T-helper 17 cell (primary cell): ENCODE results near the gene EHMT2. TPM values are rescaled to one million over a fixed set of nuclear protein-coding genes. Genes with fewer than 3 reads are reported as not detected.
"Not testable (repeated sequence)": the region's sequence is repeated elsewhere in the genome, so short reads cannot be mapped to it uniquely, and the experiment has no call there.

Experiments
- ATAC-seq: fragments of 150-1000 bp; cut with Tn5 transposase; 2 replicates; pipeline ENCODE4 v1.10.0; 2021; ENCODE audit warnings: mild to moderate bottlenecking, moderate library complexity
- DNase-seq, 3 donors: peaks; one replicate each; pipeline versions ENCODE4 v3.0.0 to v3.0.0-alpha.2; 2020 to 2021
- H3K9me3 ChIP-seq: one replicate; pipeline ENCODE4 v1.7.0; 2013; ENCODE audit warnings: low read length, mild to moderate bottlenecking; ENCODE audit not compliant: control insufficient read depth, poor library complexity, severe bottlenecking
- H3K27ac Mint-ChIP-seq: one replicate; pipeline ENCODE4 v1.8.0; 2022; ENCODE audit warnings: mild to moderate bottlenecking, moderate library complexity, mixed read lengths
- H3K27me3 Mint-ChIP-seq: one replicate; pipeline ENCODE4 v1.8.0; 2022; ENCODE audit warnings: mixed read lengths
- H3K36me3 Mint-ChIP-seq: one replicate; pipeline ENCODE4 v1.8.0; 2022; ENCODE audit warnings: low read depth, mixed read lengths
- H3K4me1 Mint-ChIP-seq: one replicate; pipeline ENCODE4 v1.8.0; 2022; ENCODE audit warnings: mild to moderate bottlenecking, mixed read lengths
- H3K4me3 Mint-ChIP-seq: one replicate; pipeline ENCODE4 v1.8.0; 2022; ENCODE audit warnings: mild to moderate bottlenecking, moderate library complexity, mixed read lengths
- total RNA-seq, 4 donors: library from RNA in 2 of 4; stranded (reverse) in 2 of 4; gene quantifications; one replicate each; pipeline ENCODE4 v1.2.3 and lab custom pipeline; 2022 to 2026

Gene EHMT2
- total RNA-seq, 2 donors from 2014 or later = 40.4 to 46.2 TPM

- H3K9me3 ChIP-seq = no peaks in the 10 kb centered on the region
- H3K36me3 Mint-ChIP-seq = no peaks in the 10 kb centered on the region
- no peak overlapping the region for H3K27ac Mint-ChIP-seq
- ATAC-seq (no peak), DNase-seq (no peak)
- H3K4me3 Mint-ChIP-seq = no peak overlapping the region
- peaks cover 12% of the 10 kb centered on the region for H3K4me1 Mint-ChIP-seq
- peaks cover 21% of the 10 kb centered on the region for H3K27me3 Mint-ChIP-seq
Observed at GRCh38 chr6:31907158-31907813, 9.8 kb upstream of the EHMT2 start.

DNA sequence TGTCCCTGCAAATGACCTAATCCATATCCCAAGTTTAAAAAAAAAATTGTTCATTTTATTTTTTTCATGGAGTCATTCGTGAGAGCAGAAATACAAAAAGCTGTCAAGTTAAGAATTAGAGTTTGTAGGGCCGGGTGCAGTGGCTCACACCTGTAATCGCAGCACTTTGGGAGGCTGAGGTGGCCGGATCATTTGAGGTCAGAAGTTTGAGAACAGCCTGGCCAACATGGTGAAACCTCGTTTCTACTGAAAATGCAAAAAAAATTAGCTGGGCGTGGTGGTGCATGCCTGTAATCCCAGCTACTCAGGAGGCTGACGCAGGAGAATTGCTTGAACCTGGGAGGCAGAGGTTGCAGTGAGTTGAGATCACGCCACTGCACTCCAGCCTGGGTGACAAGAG lies 9.2 kb upstream of the EHMT2 start:
- not testable (repeated sequence) for H3K9me3 ChIP-seq, H3K27ac Mint-ChIP-seq, H3K4me3 Mint-ChIP-seq, ATAC-seq, DNase-seq, H3K36me3 Mint-ChIP-seq
- Mint-ChIP-seq H3K27me3 (peaks cover 15% of the 10 kb centered on the region), H3K4me1 (peaks cover 13% of the 10 kb centered on the region)

- no peak overlapping the region for H3K4me3 Mint-ChIP-seq
- H3K36me3 Mint-ChIP-seq = no peaks in the 10 kb centered on the region
- peaks cover 14% of the 10 kb centered on the region for H3K27me3 Mint-ChIP-seq
- no peak overlapping the region for H3K27ac Mint-ChIP-seq
- peaks cover 13% of the 10 kb centered on the region for H3K4me1 Mint-ChIP-seq
- DNase-seq = no peak
- H3K9me3 ChIP-seq = no peaks in the 10 kb centered on the region
- no peak for ATAC-seq
Observed at GRCh38 chr6:31906122-31906521, 8.6 kb upstream of the EHMT2 start.

DNA sequence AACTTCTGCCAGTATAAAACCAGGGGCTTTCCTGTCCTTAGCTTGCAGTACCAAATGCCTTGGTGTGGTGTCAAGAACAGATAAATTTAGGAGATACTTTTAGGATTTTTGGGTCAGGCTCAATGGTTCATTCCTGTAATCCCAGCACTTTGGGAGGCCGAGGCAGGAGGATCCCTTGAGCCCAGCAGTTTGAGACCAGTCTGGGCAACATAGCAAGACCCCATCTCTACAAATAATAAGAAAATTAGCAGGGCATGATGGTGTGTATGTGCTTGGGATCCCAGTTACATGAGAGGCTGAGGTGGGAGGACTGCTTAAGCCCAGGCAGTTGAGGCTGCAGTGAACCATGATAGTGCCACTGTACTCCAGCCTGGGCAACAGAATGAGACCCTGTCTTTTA lies 7.5 kb upstream of the EHMT2 start:
- no peaks in the 10 kb centered on the region for H3K36me3 Mint-ChIP-seq
- H3K27me3 Mint-ChIP-seq = peaks cover 10% of the 10 kb centered on the region
- H3K9me3 ChIP-seq = no peaks in the 10 kb centered on the region
- peaks cover 13% of the 10 kb centered on the region for H3K4me1 Mint-ChIP-seq
- DNase-seq = no peak
- ATAC-seq = no peak
- no peak overlapping the region for H3K4me3 Mint-ChIP-seq
- no peak overlapping the region for H3K27ac Mint-ChIP-seq

DNA sequence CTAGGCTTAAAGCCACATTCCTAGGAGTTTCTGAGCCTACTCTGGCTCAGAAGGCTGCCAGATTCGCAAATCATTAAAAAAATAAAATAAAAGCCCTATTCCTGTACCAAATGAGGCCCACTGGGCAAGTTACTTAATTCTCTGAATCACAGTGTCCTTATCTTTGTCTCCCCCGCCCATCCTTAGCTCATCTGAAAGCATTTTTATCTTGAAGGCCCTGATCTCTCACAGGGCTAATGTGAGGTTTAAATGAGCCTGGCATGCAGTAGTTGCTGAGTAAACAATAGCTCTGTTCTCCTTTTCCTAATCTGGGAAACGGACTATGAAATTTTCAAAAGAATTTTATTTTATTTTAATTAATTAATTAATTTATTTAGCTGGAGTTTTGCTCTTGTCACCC lies 6.5 kb upstream of the EHMT2 start:
- Mint-ChIP-seq H3K4me1 (peaks cover 20% of the 10 kb centered on the region), H3K36me3 (no peaks in the 10 kb centered on the region), H3K27ac (no peak overlapping the region), H3K27me3 (peaks cover 6% of the 10 kb centered on the region), H3K4me3 (no peak overlapping the region)
- ATAC-seq = no peak
- no peaks in the 10 kb centered on the region for H3K9me3 ChIP-seq
- DNase-seq = no peak

DNA sequence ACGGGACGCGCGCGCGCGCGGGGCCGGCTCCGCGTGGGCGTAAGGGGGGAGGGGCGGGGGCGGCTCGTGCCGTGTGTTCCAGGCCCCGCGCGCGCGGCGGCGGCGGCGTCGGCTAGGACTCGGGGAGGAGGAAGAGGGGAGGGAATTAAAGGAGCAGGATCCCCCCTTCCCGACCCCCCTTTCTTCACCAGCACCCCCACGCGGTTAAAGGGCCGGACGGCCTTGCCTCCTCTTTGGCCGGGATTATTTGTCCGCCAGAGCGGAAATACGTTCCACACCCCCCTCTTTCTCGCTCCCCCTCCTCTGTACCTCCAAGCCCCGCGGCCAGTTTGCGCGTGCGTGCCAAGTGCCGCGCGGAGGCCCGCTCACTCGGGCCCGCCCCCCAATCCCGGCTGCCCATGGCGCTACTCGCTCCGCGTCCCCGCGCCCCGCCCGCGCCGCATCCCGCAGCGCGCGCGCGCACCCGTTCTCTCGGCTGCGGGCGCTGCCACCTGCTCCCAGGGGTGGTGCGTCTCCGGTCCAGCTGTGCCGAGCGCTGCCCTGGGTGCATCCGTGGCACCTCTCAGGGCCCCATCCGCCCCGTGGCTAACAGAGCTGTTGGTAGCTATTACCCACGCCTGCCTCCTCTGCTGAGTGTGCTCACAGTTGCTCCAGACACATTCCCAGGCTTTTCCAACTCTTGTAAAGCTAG lies 4.6 kb upstream of the EHMT2 start, which contains the start of gene ZBTB12:
Gene ZBTB12, minus strand, starts transcription at position 134 of the 691 bp plus-strand sequence. CDS start 781 bp downstream, outside the sequence.
- ATAC-seq = peak; percentile 63
- peak within 1 kb of the TSS; percentile 89 for H3K27ac Mint-ChIP-seq
- no peaks in the 10 kb centered on the region for H3K9me3 ChIP-seq
- H3K36me3 Mint-ChIP-seq = peaks cover 3% of the 10 kb centered on the region
- peak within 1 kb of the TSS; percentile 90 for H3K4me3 Mint-ChIP-seq
- DNase-seq = peak; percentile 72 to 81 (median 81)
- peaks cover 6% of the 10 kb centered on the region for H3K27me3 Mint-ChIP-seq
- peaks cover 29% of the 10 kb centered on the region for H3K4me1 Mint-ChIP-seq

DNA sequence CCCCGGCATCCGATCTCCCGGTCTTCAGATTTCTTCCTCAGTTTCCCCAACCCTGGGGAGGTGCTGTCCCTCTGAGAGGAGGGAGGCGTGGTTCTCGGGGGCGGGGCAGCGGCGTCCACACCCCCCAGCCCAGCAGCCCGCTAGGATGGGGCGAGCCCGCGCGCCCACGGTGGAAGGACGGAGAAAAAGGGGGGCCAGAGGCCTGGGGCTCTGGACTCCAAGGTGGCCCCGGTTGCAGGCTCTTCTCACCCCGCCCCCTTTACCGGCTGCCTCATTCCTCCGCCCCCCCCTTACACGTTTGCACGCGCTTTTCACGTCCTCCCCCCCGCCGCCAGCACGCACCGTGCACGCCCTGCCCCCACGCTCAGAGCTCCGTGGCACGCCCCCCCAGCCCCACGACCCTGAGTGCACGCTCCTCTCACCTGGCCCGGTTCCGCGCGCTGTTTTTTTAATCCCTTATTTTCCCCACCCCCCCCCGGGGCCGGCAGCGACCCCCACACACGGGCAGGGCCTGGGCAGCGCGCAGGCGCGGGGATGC lies 4.0 kb upstream of the EHMT2 start:
- Mint-ChIP-seq H3K27ac (no peak overlapping the region), H3K4me3 (peak overlapping the region; percentile 90), H3K36me3 (peaks cover 3% of the 10 kb centered on the region), H3K4me1 (peaks cover 29% of the 10 kb centered on the region), H3K27me3 (peaks cover 5% of the 10 kb centered on the region)
- no peaks in the 10 kb centered on the region for H3K9me3 ChIP-seq
- ATAC-seq (peak; percentile 19), DNase-seq (peak; percentile 48 to 53 (median 49))

DNA sequence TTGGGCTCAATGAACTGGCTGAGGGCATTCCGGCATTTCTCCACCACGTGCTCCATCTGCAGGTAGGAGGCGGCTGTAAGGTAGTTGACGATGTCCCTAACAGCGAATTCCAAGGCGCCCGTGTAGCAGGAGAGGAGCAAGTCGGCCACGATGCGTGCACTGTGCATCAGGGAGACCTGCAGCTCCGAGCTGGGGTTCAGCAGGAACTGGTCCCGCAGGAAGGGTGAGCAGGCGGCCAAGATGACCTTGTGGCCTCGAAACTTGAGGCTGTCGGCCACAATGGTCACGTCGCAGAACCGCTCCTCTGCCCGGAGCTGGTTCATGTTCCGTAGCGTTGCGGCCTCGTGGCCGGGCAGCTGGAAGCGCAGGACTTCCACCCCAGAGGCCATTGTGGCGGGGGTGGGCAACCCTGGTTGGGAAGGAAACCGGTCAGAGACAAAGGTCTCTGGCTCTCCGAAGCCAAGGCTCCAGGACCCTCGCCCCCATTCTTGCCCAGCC lies 3.5 kb upstream of the EHMT2 start:
- no peak for ATAC-seq
- H3K27ac Mint-ChIP-seq = no peak overlapping the region
- H3K4me1 Mint-ChIP-seq = peaks cover 29% of the 10 kb centered on the region
- H3K36me3 Mint-ChIP-seq = peaks cover 3% of the 10 kb centered on the region
- H3K9me3 ChIP-seq = no peaks in the 10 kb centered on the region
- DNase-seq = no peak
- H3K4me3 Mint-ChIP-seq = peak overlapping the region; percentile 90
- no peaks in the 10 kb centered on the region for H3K27me3 Mint-ChIP-seq

DNA sequence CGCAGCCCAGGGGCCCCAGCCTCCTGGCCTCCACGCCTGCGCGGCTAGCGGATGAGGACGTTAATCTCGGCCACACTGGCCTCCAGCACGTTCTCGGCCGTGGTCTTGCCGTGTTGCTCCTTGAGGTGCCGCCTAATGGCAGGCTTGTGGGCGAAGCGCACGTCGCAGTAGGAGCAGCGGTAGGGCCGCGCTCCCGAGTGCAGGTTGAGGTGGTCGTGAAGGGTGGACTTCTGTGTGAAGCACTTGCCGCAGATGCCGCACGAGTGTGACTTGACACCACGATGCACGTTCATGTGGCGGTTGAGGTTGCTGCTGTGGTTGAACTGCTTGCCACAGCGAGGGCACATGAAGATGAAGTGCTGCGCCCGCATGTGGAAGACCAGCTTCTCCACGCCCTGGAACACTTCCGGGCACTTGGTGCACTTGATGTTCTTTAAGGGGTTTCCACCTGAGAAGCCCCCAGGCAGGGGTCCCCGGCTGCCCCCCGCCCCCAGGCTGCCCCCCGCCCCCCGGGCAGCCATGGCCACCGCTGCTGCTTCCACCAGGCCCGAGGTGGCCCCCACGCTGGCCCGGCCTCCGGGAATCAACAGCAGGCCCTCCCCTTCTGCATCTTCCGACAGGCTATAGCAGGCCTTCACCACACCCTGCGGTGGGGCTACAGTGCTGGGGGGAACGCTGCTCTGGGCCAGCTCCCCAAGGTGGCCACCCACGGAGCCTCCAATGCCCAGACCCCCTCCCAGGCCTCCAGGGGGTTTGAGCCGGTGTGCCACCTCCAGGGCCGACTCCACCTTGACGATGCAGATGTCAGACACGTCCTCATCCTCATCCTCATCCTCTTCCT lies 2.6 kb upstream of the EHMT2 start:
- H3K4me1 Mint-ChIP-seq = peaks cover 29% of the 10 kb centered on the region
- no peak for DNase-seq

GRCh38 chr6:31899215-31899614 lies 1.7 kb upstream of the EHMT2 start:
- no peak for DNase-seq
- H3K36me3 Mint-ChIP-seq = peaks cover 3% of the 10 kb centered on the region
- H3K4me1 Mint-ChIP-seq = peaks cover 29% of the 10 kb centered on the region
- no peaks in the 10 kb centered on the region for H3K9me3 ChIP-seq
- no peak overlapping the region for H3K27ac Mint-ChIP-seq
- ATAC-seq = no peak
- peak overlapping the region; percentile 72 for H3K4me3 Mint-ChIP-seq
- H3K27me3 Mint-ChIP-seq = no peaks in the 10 kb centered on the region

More for the DNA sequence above, 2.6 kb upstream of the EHMT2 start:
- Mint-ChIP-seq H3K27me3 (no peaks in the 10 kb centered on the region), H3K36me3 (peaks cover 3% of the 10 kb centered on the region), H3K4me3 (no peak overlapping the region), H3K27ac (no peak overlapping the region)
- no peaks in the 10 kb centered on the region for H3K9me3 ChIP-seq
- ATAC-seq = no peak

DNA sequence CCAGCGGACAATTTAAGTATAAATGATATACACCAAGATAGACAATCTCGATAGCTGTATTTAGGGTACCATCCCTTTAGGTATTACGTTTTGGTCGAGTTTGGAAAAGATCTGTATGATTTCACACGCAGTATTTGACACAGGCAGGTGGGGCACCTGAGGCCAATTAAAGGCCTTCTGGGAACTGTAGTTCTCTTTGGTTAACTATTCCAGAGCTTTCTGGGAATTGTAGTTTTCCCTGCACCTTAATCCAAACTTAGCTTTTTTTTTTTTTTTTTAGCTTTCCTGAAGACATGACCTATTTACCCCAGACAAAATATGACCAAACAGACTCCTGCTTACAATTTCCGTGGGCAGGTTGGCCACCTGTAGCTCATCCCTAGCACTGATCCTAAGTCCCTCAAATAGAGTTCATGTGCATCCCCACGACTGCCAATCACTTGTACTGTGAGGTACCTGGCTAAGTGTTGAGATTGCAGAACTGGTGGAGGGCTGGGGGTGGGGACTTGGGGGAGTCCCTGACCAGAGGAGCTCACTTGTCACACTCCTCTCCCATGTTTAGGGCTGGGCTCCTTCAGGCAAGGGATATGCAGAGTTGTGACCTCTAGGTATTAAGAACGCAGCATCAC lies 999 bp upstream of the EHMT2 start:
- Mint-ChIP-seq H3K27me3 (no peaks in the 10 kb centered on the region), H3K4me1 (peaks cover 29% of the 10 kb centered on the region), H3K4me3 (peak overlapping the region; percentile 94), H3K27ac (peak overlapping the region; percentile 95), H3K36me3 (peaks cover 3% of the 10 kb centered on the region)
- H3K9me3 ChIP-seq = no peaks in the 10 kb centered on the region
- no peak for DNase-seq
- ATAC-seq = peak; percentile 53

- ATAC-seq (no peak), DNase-seq (peak in 1 of 3 donors; percentile 31)
- no peaks in the 10 kb centered on the region for H3K9me3 ChIP-seq
- H3K4me3 Mint-ChIP-seq = peak overlapping the region; percentile 94
- peaks cover 23% of the 10 kb centered on the region for H3K4me1 Mint-ChIP-seq
- H3K27ac Mint-ChIP-seq = peak overlapping the region; percentile 91
- peaks cover 5% of the 10 kb centered on the region for H3K36me3 Mint-ChIP-seq
- H3K27me3 Mint-ChIP-seq = no peaks in the 10 kb centered on the region
Observed at GRCh38 chr6:31896856-31897611, 464 bp downstream of the EHMT2 start.
